Common myeloid progenitor, CD34-positive (primary cell): ENCODE data around the gene HAS3.
"Not testable (repeated sequence)": the region's sequence is repeated elsewhere in the genome, so short reads cannot be mapped to it uniquely, and the experiment has no call there.

Source experiments
- CTCF ChIA-PET: fragments of 350-600 bp; sonication (Branson Sonifier 250); formaldehyde crosslinking; loops from one replicate; lab custom pipeline; 2021; ENCODE audit warnings: antibody characterized with exemption; lab: Charles Lee
- POLR2A ChIA-PET: fragments of 350-600 bp; sonication (Branson Sonifier 250); formaldehyde crosslinking; loops from one replicate; lab custom pipeline; 2021; ENCODE audit warnings: antibody characterized with exemption; lab: Charles Lee
- DNase-seq, 3 donors: peaks; one replicate each; pipeline versions ENCODE4 v3.0.0 to v3.0.0-alpha.2; 2013
- H3K27ac ChIP-seq, 2 experiments: 1 replicate in 1 of 2; 2 replicates in 1 of 2; pipeline ENCODE4 v1.7.0; 2013; ENCODE audit warnings: inconsistent platforms in 2 of 2, low read length in 2 of 2, mild to moderate bottlenecking in 2 of 2, low read depth in 1 of 2, moderate library complexity in 1 of 2; ENCODE audit not compliant: severe bottlenecking in 2 of 2, insufficient read depth in 1 of 2, poor library complexity in 1 of 2
- H3K27me3 ChIP-seq, 5 experiments: replicated peaks in 2 of 5; 1 replicate in 3 of 5; 2 replicates in 2 of 5; pipeline versions ENCODE4 v1.6.1 to v1.7.0; 2013; ENCODE audit warnings: low read length in 4 of 5, mild to moderate bottlenecking in 2 of 5, moderate library complexity in 2 of 5, inconsistent platforms in 1 of 5; ENCODE audit not compliant: insufficient read depth in 5 of 5, control insufficient read depth in 4 of 5
- H3K36me3 ChIP-seq, 4 experiments: 1 replicate in 2 of 4; 2 replicates in 2 of 4; pipeline versions ENCODE4 v1.6.1 to v1.7.0; 2013; ENCODE audit warnings: low read length in 3 of 4, control low read depth in 1 of 4, mild to moderate bottlenecking in 1 of 4; ENCODE audit not compliant: control insufficient read depth in 4 of 4, insufficient read depth in 4 of 4
- H3K4me1 ChIP-seq, 4 experiments: 1 replicate in 3 of 4; 2 replicates in 1 of 4; pipeline versions ENCODE4 v1.6.1 to v1.7.1; 2013; ENCODE audit warnings: low read length in 3 of 4, mild to moderate bottlenecking in 3 of 4, control low read depth in 1 of 4, inconsistent platforms in 1 of 4, moderate library complexity in 1 of 4; ENCODE audit not compliant: control insufficient read depth in 4 of 4, insufficient read depth in 4 of 4; ENCODE audit errors: control extremely low read depth in 1 of 4
- H3K4me3 ChIP-seq, 7 experiments: 1 replicate in 4 of 7; 2 replicates in 3 of 7; pipeline versions ENCODE4 v1.5.1 to v1.7.0; 2013; ENCODE audit warnings: mild to moderate bottlenecking in 7 of 7, low read length in 6 of 7, moderate library complexity in 6 of 7, inconsistent platforms in 2 of 7, low read depth in 2 of 7, control low read depth in 1 of 7; ENCODE audit not compliant: insufficient read depth in 4 of 7, control insufficient read depth in 1 of 7; ENCODE audit errors: extremely low read depth in 1 of 7
- H3K9me3 ChIP-seq, 5 experiments: 1 replicate in 4 of 5; 2 replicates in 1 of 5; pipeline versions ENCODE4 v1.6.1 to v1.7.1; 2013; ENCODE audit warnings: low read length in 4 of 5, mild to moderate bottlenecking in 2 of 5, inconsistent platforms in 1 of 5, low read depth in 1 of 5, moderate library complexity in 1 of 5; ENCODE audit not compliant: control insufficient read depth in 4 of 5, insufficient read depth in 2 of 5; ENCODE audit errors: control extremely low read depth in 1 of 5
- WGBS: methylation state at CpG from one replicate; pipeline ENCODE4 v1.1.5; 2013; ENCODE audit not compliant: insufficient coverage; 5-methylcytosine and 5-hydroxymethylcytosine counted together

Gene HAS3

GRCh38 chr16:69131167-69131838 is 25.9 kb downstream of the HAS3 start:
- peak overlapping the region; percentile 91 to 99 (median 97) for H3K4me3 ChIP-seq
- POLR2A ChIA-PET, result no interaction called here
- WGBS, result 5% methylated on average over 8 of the region's 15 CpGs
- CTCF ChIA-PET, result interaction anchor here (1.0 kb wide), 1 partner anchor 20 kb away, joined by 3 read pairs; no protein-coding TSS in a partner anchor
- no peaks in the 10 kb centered on the region for H3K27me3 ChIP-seq
- peak overlapping the region; percentile 66 to 93 for H3K27ac ChIP-seq
- peak; percentile 66 to 73 (median 66) for DNase-seq
- no peaks in the 10 kb centered on the region for H3K9me3 ChIP-seq
- H3K4me1 ChIP-seq, result peaks cover 5 to 29% (median 14%) of the 10 kb centered on the region in 4 experiments
- H3K36me3 ChIP-seq, result peaks cover 0 to 28% (median 4%) of the 10 kb centered on the region in 4 experiments

- H3K9me3 ChIP-seq, result no peaks in the 10 kb centered on the region
- H3K4me3 ChIP-seq, result peak overlapping the region; percentile 91 to 99 (median 97)
- WGBS, result 0% methylated on average over 35 of the region's 53 CpGs
- H3K27me3 ChIP-seq, result no peaks in the 10 kb centered on the region
- peaks cover 2 to 32% (median 8%) of the 10 kb centered on the region in 4 experiments for H3K36me3 ChIP-seq
- peak overlapping the region; percentile 66 to 93 for H3K27ac ChIP-seq
- CTCF ChIA-PET, result interaction anchor here (1.4 kb wide), 1 partner anchor 288 kb away, joined by 4 read pairs; no protein-coding TSS in a partner anchor
- DNase-seq, result peak; percentile 69 to 79 (median 79)
- POLR2A ChIA-PET, result no interaction called here
- H3K4me1 ChIP-seq, result peaks cover 5 to 29% (median 14%) of the 10 kb centered on the region in 4 experiments
Measured at GRCh38 chr16:69131839-69132423, 26.5 kb downstream of the HAS3 start.

- Histone ChIP-seq H3K4me1 (peaks cover 5 to 29% (median 14%) of the 10 kb centered on the region in 4 experiments), H3K9me3 (no peaks in the 10 kb centered on the region), H3K36me3 (peaks cover 8 to 39% (median 13%) of the 10 kb centered on the region in 4 experiments), H3K27me3 (no peaks in the 10 kb centered on the region), H3K4me3 (peak within 1 kb of the TSS; percentile 91 to 99 (median 97)), H3K27ac (peak within 1 kb of the TSS; percentile 66 to 93)
- ChIA-PET POLR2A (interaction anchor here (0.6 kb wide), 1 partner anchor 9 kb away, joined by 3 read pairs; no protein-coding TSS in a partner anchor), CTCF (interaction anchor here (0.6 to 1.7 kb wide), 4 partner anchors 8 to 289 kb away, joined by 3 to 9 read pairs (median 4); no protein-coding TSS in a partner anchor)
- DNase-seq, result peak; percentile 86 to 93 (median 89)
- WGBS, result under 1% methylated on average over 21 of the region's 78 CpGs
Measured at GRCh38 chr16:69132424-69133252, 27.2 kb downstream of the HAS3 start, which contains the start of the genes CHTF8 and UTP4. Gene CHTF8, minus strand, starts transcription at chr16:69132588. Its CDS starts 11,130 bp downstream, at chr16:69121458. Gene UTP4, plus strand, starts transcription at chr16:69132649. Its CDS starts 811 bp downstream, at chr16:69133460.

- peak overlapping the region; percentile 25 to 93 for H3K27ac ChIP-seq
- H3K36me3 ChIP-seq, result peaks cover 13 to 46% (median 21%) of the 10 kb centered on the region in 4 experiments
- H3K9me3 ChIP-seq, result no peaks in the 10 kb centered on the region
- peak overlapping the region in 6 of 7 experiments; percentile 76 to 99 (median 95) for H3K4me3 ChIP-seq
- ChIA-PET POLR2A (interaction anchor here (0.6 kb wide), 1 partner anchor 10 kb away, joined by 3 read pairs; no protein-coding TSS in a partner anchor), CTCF (interaction anchor here (0.6 to 1.7 kb wide), 4 partner anchors 9 to 289 kb away, joined by 3 to 9 read pairs (median 4); no protein-coding TSS in a partner anchor)
- no peak for DNase-seq
- 79% methylated on average over 5 of the region's 5 CpGs for WGBS
- no peaks in the 10 kb centered on the region for H3K27me3 ChIP-seq
- H3K4me1 ChIP-seq, result peaks cover 5 to 29% (median 14%) of the 10 kb centered on the region in 4 experiments
Measured at GRCh38 chr16:69133373-69133954, 28.0 kb downstream of the HAS3 start.

GRCh38 chr16:69138608-69139007 is 33.2 kb downstream of the HAS3 start:
- ChIA-PET CTCF (no interaction called here), POLR2A (no interaction called here)
- Histone ChIP-seq H3K4me3 (no peak overlapping the region), H3K4me1 (peaks cover 0 to 6% (median 3%) of the 10 kb centered on the region in 4 experiments), H3K36me3 (peaks cover 34 to 81% (median 48%) of the 10 kb centered on the region in 4 experiments), H3K27me3 (no peaks in the 10 kb centered on the region), H3K9me3 (no peaks in the 10 kb centered on the region), H3K27ac (no peak overlapping the region)
- WGBS, result 100% methylated on average over 1 of the region's 2 CpGs
- no peak for DNase-seq

GRCh38 chr16:69139464-69139863 is 34.0 kb downstream of the HAS3 start:
- H3K36me3 ChIP-seq, result peaks cover 36 to 78% (median 53%) of the 10 kb centered on the region in 4 experiments
- H3K27me3 ChIP-seq, H3K4me3 ChIP-seq, H3K9me3 ChIP-seq, H3K4me1 ChIP-seq, POLR2A ChIA-PET, H3K27ac ChIP-seq, DNase-seq: not testable (repeated sequence)
- WGBS, result no CpG with 5 or more reads among the region's 7 CpGs
- CTCF ChIA-PET, result interaction anchor here (0.8 to 1.9 kb wide), 3 partner anchors 11 to 148 kb away, joined by 3 to 6 read pairs (median 5); no protein-coding TSS in a partner anchor
